Caco-2 (cell line): ENCODE measurements around the gene TNS1. TPM values are rescaled to one million over a fixed set of nuclear protein-coding genes. Genes with fewer than 3 reads are reported as not detected.

Source experiments
- BruUV-seq: library from RNA; stranded (reverse); fragments of 400-500 nt; replicated peaks from 2 replicates; lab custom pipeline; 2021; lab: Mats Ljungman, UMichigan
- CTCF ChIA-PET: fragments of 300-600 bp; sonication (Branson Sonifier 250); formaldehyde crosslinking; loops from one replicate; lab custom pipeline; 2022; ENCODE audit warnings: antibody characterized with exemption; lab: Charles Lee
- POLR2A ChIA-PET: fragments of 300-600 bp; sonication (Branson Sonifier 250); formaldehyde crosslinking; loops from one replicate; lab custom pipeline; 2022; ENCODE audit warnings: antibody characterized with exemption; lab: Charles Lee
- DNase-seq, 2 experiments: peaks; one replicate each; pipeline versions ENCODE4 v3.0.0 to v3.0.0-alpha.2; 2020 to 2022
- H3K27me3 ChIP-seq: replicated peaks from 2 replicates; pipeline ENCODE4 v1.6.0; 2011; ENCODE audit warnings: low read length; ENCODE audit not compliant: control insufficient read depth, insufficient read depth
- H3K36me3 ChIP-seq: 2 replicates; pipeline ENCODE4 v1.5.1; 2011; ENCODE audit warnings: low read length; ENCODE audit not compliant: control insufficient read depth, insufficient read depth
- H3K4me1 ChIP-seq: fragments of 250-450 bp; sonication (Bioruptor Pico); 2 replicates; pipeline ENCODE4 v1.5.1; 2020; ENCODE audit warnings: mild to moderate bottlenecking
- H3K4me3 ChIP-seq: 2 replicates; pipeline ENCODE4 v1.5.1; 2011; ENCODE audit warnings: low read depth, mild to moderate bottlenecking, control low read depth, low read length
- H3K9me3 ChIP-seq: fragments of 250-450 bp; sonication (Bioruptor Pico); 2 replicates; pipeline ENCODE4 v1.5.1; 2020; ENCODE audit warnings: mild to moderate bottlenecking, moderate library complexity
- H3K27ac Mint-ChIP-seq: one replicate; pipeline ENCODE4 v1.8.0; 2022; ENCODE audit warnings: mixed read lengths; ENCODE audit not compliant: unreplicated experiment
- H3K27me3 Mint-ChIP-seq: one replicate; pipeline ENCODE4 v1.8.0; 2022; ENCODE audit warnings: mixed read lengths; ENCODE audit not compliant: insufficient read depth, unreplicated experiment
- H3K36me3 Mint-ChIP-seq: one replicate; pipeline ENCODE4 v1.8.0; 2022; ENCODE audit warnings: mild to moderate bottlenecking, mixed read lengths; ENCODE audit not compliant: insufficient read depth, unreplicated experiment
- H3K4me1 Mint-ChIP-seq: one replicate; pipeline ENCODE4 v1.8.0; 2022; ENCODE audit warnings: low read depth, mixed read lengths; ENCODE audit not compliant: unreplicated experiment
- H3K4me3 Mint-ChIP-seq: one replicate; pipeline ENCODE4 v1.8.0; 2022; ENCODE audit warnings: mild to moderate bottlenecking, moderate library complexity, mixed read lengths; ENCODE audit not compliant: unreplicated experiment
- H3K9me3 Mint-ChIP-seq: one replicate; pipeline ENCODE4 v1.8.0; 2022; ENCODE audit warnings: mixed read lengths; ENCODE audit not compliant: unreplicated experiment
- CTCF ChIP-seq, 2 experiments: fragments of 200-600 bp in 1 of 2; IDR thresholded peaks; 1 replicate in 1 of 2; 2 replicates in 1 of 2; pipeline versions ENCODE4 v1.5.1 to v1.8.0; 2011 to 2022; ENCODE audit warnings: antibody characterized with exemption in 1 of 2, control low read depth in 1 of 2, inconsistent platforms in 1 of 2, low read depth in 1 of 2, low read length in 1 of 2, mild to moderate bottlenecking in 1 of 2, moderate library complexity in 1 of 2; ENCODE audit not compliant: insufficient read depth in 1 of 2, severe bottlenecking in 1 of 2, unreplicated experiment in 1 of 2
- intact Hi-C: fragments of 100-400 bp; cut with micrococcal nuclease; formaldehyde crosslinking; loops from one replicate; pipeline ENCODE4 v1.10.0; 2022; ENCODE audit not compliant: unreplicated experiment
- total RNA-seq: library from RNA; stranded (reverse); gene quantifications from 2 replicates; pipeline ENCODE4 v1.2.3, GENCODE V29; 2022

The TNS1 gene
- total RNA-seq, 1 experiment from 2014 or later = 16.1 TPM

GRCh38 chr2:218027426-218028188 is 24.8 kb upstream of the TNS1 start:
- intact Hi-C loops = no loop called here
- Mint-ChIP-seq H3K4me1 (no peaks in the 10 kb centered on the region), H3K9me3 (no peaks in the 10 kb centered on the region), H3K36me3 (no peaks in the 10 kb centered on the region), H3K27me3 (no peaks in the 10 kb centered on the region), H3K4me3 (no peak overlapping the region), H3K27ac (no peak overlapping the region)
- Histone ChIP-seq H3K4me3 (no peak overlapping the region), H3K9me3 (no peaks in the 10 kb centered on the region), H3K36me3 (no peaks in the 10 kb centered on the region), H3K27me3 (no peaks in the 10 kb centered on the region), H3K4me1 (no peaks in the 10 kb centered on the region)
- CTCF ChIA-PET = no interaction called here
- POLR2A ChIA-PET = no interaction called here
- peak in 1 of 2 experiments; percentile 22 for DNase-seq
- no peak for TF ChIP-seq CTCF (IDR thresholded peaks at IDR 0.05; ENCODE audit: insufficient read depth in 1 of 2, low read depth in 1 of 2, low read length in 1 of 2, severe bottlenecking in 1 of 2, unreplicated experiment in 1 of 2)
- no TSS peak for BruUV-seq

- ChIA-PET CTCF (no interaction called here), POLR2A (no interaction called here)
- Mint-ChIP-seq H3K27me3 (no peaks in the 10 kb centered on the region), H3K4me1 (no peaks in the 10 kb centered on the region), H3K27ac (no peak overlapping the region), H3K36me3 (no peaks in the 10 kb centered on the region), H3K9me3 (no peaks in the 10 kb centered on the region), H3K4me3 (no peak overlapping the region)
- no peaks in the 10 kb centered on the region for H3K36me3 ChIP-seq
- H3K4me3 ChIP-seq = no peak overlapping the region
- peak in 1 of 2 experiments; percentile 20 for DNase-seq
- no peak for TF ChIP-seq CTCF (IDR thresholded peaks at IDR 0.05; ENCODE audit: insufficient read depth in 1 of 2, low read depth in 1 of 2, low read length in 1 of 2, severe bottlenecking in 1 of 2, unreplicated experiment in 1 of 2)
- H3K9me3 ChIP-seq = no peaks in the 10 kb centered on the region
- H3K27me3 ChIP-seq = no peaks in the 10 kb centered on the region
- intact Hi-C loops = no loop called here
- H3K4me1 ChIP-seq = no peaks in the 10 kb centered on the region
- BruUV-seq = no TSS peak
Measured at GRCh38 chr2:218026676-218027425, 24.1 kb upstream of the TNS1 start.

DNA sequence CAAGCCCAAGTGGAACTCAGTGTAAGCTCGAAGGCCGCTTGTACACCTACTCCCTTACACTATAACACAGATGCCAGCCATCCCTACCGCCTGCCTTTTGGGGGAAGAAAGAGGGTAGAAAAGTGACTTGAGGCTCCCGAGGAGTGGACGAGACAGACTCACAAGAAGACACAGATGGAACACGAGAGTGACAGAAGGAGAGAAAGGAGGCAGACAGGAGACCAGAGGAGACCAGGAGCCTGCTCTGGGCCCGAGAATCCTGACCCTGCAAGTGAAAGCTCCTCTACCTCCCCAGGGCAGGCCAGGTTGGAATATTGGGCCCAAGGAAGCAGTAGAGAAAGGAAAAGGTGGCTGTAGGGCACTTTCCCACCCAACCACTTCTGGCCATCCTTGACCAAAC is 23.4 kb upstream of the TNS1 start:
- Mint-ChIP-seq H3K27ac (no peak overlapping the region), H3K4me1 (no peaks in the 10 kb centered on the region), H3K4me3 (no peak overlapping the region), H3K36me3 (no peaks in the 10 kb centered on the region), H3K27me3 (no peaks in the 10 kb centered on the region), H3K9me3 (no peaks in the 10 kb centered on the region)
- CTCF ChIA-PET = no interaction called here
- no peak overlapping the region for H3K4me3 ChIP-seq
- DNase-seq = peak in 1 of 2 experiments; percentile 12
- no peaks in the 10 kb centered on the region for H3K27me3 ChIP-seq
- H3K4me1 ChIP-seq = no peaks in the 10 kb centered on the region
- no peak for TF ChIP-seq CTCF (IDR thresholded peaks at IDR 0.05; ENCODE audit: insufficient read depth in 1 of 2, low read depth in 1 of 2, low read length in 1 of 2, severe bottlenecking in 1 of 2, unreplicated experiment in 1 of 2)
- POLR2A ChIA-PET = no interaction called here
- intact Hi-C loops = no loop called here
- no peaks in the 10 kb centered on the region for H3K36me3 ChIP-seq
- no peaks in the 10 kb centered on the region for H3K9me3 ChIP-seq
- no TSS peak for BruUV-seq
